NB4 (cell line): ENCODE results near the gene C20orf173.

Source experiments
- CTCF ChIP-seq: IDR thresholded peaks from one replicate; pipeline ENCODE4 v1.5.1; 2012; ENCODE audit warnings: low read depth, low read length
- MAX ChIP-seq: IDR thresholded peaks from 2 replicates; pipeline ENCODE4 v1.6.1; 2011; ENCODE audit warnings: low read depth, low read length
- MYC ChIP-seq: IDR thresholded peaks from 2 replicates; pipeline ENCODE4 v1.6.1; 2011; ENCODE audit warnings: low read depth, low read length
- POLR2A ChIP-seq: IDR thresholded peaks from 2 replicates; pipeline ENCODE4 v1.6.1; 2011; ENCODE audit warnings: mild to moderate bottlenecking; ENCODE audit not compliant: insufficient read length; ENCODE audit errors: extremely low read depth

- TF ChIP-seq CTCF = no peak
- TF ChIP-seq MAX = no peak
- no peak for TF ChIP-seq POLR2A
- TF ChIP-seq MYC = no peak
Measured at GRCh38 chr20:35552914-35553313, 23.5 kb upstream of the C20orf173 start.
